ENCODE measurements around the gene MTO1.
"Not testable (repeated sequence)": the region's sequence is repeated elsewhere in the genome, so short reads cannot be mapped to it uniquely, and the experiment has no call there.

Gene MTO1

GRCh38 chr6:73505142-73505541 lies 43.6 kb downstream of the MTO1 start:
- DNase-seq = no peak

DNA sequence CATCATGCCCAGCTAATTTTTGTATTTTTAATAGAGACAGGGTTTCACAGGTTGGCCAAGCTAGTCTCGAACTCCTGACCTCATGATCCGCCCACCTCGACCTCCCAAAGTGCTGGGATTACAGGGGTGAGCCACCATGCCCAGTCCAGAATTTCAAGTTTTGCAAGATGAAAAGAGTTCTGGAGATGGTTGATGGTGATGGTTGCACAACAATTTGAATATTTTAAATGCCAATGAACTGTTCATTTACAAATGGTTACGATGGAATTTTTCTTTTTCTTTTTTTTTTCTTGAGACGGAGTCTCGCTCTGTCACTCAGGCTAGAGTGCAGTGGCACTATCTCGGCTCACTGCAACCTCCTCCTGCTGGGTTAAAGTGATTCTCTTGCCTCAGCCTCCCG lies 44.2 kb downstream of the MTO1 start:
- DNase-seq = not testable (repeated sequence)

DNA sequence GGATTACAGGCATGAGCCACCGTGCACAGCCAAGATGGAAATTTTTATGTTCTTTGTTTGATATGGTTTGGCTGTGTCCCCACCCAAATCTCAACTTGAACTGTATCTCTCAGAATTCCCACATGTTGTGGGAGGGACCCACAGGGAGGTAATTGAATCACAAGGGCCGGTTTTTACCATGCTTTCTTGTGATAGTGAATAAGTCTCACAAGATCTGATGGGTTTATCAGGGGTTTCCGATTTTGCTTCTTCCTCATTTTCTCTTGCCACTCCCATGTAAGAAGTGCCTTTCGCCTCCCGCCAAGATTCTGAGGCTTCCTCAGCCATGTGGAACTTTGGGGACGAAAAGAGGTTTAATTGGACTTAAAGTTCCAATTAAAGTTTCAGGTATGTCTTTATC lies 44.7 kb downstream of the MTO1 start:
- DNase-seq = no peak

GRCh38 chr6:73508776-73509175 lies 47.2 kb downstream of the MTO1 start:
- DNase-seq = no peak

DNA sequence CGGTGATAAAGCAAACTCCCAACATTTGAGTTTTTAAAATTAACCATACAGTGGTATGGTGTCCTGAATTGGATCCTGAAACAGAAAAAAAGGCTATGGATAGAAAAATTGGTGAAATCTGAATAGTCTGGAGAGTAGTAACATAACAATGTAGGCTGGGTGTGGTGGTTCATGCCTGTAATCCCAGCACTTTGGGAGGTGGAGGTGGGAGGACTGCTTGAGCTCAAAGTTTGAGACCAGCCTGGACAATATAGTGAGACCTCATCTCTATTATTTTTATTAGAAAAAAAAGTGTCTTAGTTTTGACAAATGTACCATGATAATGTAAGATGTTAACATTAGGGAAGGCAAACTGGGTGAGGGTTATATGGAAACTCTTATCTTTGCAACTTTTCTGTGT lies 48.3 kb downstream of the MTO1 start:
- no peak for DNase-seq

DNA sequence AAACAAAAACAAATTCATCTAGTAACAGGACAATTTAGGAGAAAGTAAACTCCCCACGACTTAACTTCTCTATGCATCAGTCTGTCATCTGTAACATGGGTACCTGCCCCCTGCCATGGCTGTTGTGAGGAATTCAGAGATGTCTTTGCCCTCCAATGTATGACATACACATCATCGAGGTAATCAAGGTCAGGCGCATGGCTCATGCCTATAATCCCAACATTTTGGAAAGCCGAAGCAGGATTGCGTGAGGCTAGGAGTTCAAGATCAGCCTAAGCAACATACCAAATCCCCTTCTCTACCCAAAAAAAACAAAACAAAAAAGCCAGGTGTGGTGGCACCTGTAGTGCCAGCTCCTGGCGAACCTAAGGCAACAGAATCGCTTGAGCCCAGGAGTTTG lies 50.3 kb downstream of the MTO1 start:
- DNase-seq = no peak

DNA sequence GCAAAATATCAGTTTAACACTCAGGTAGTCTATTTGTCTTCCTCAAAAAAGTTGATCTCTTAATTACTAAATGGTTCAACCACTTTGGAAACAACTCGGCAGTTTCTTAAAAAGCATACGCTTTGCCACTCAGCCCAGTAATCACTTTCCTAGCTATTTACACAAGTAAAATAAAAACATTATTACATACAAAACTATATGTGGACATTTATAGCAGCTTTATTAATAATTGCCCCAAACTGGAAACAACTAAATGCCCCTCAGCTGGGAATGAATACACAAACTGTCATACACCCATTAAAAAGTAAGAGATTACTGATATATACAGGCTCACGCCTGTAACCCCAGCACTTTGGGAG lies 51.9 kb downstream of the MTO1 start:
- no peak for DNase-seq

DNA sequence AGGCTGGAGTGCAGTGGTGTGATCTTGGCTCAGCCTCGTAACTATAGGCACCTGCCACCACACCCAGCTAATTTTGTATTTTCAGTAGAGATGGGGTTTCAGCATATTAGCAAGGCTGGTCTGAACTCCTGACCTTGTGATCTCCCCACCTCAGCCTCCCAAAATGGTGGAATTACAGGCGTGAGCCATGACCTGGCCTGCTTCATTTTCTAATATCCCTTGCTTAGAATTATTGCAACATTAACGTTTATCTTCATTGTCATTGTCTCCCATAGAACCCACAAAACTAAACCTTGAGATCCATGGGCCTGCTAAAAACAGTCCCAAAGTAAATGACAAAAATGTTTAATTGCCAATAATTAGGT lies 53.2 kb downstream of the MTO1 start:
- DNase-seq = no peak

DNA sequence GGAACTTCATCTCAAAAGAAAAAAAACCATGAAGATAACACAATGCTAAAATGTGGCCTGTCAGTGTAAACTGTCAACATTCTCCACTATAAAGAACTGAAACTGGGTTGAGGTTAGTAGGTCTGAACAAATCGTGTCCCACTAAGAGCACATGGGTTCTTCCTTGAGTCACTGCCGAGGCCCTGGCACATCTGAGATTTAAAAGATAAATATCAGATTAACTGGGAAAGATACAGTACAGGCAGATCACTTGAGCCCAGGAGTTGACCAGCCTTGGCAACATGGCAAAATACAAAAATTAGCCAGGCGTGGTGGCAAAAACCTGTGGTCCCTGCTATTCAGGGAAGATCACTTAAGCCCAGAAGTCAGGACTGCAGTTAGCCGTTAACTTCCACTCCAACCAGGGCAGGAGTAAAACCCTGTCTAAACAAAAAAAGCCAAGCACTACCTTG lies 53.7 kb downstream of the MTO1 start:
- no peak for DNase-seq

- DNase-seq = no peak
Measured at GRCh38 chr6:73516514-73517489, 55.3 kb downstream of the MTO1 start.

GRCh38 chr6:73518100-73518981 lies 56.8 kb downstream of the MTO1 start:
- not testable (repeated sequence) for DNase-seq

DNA sequence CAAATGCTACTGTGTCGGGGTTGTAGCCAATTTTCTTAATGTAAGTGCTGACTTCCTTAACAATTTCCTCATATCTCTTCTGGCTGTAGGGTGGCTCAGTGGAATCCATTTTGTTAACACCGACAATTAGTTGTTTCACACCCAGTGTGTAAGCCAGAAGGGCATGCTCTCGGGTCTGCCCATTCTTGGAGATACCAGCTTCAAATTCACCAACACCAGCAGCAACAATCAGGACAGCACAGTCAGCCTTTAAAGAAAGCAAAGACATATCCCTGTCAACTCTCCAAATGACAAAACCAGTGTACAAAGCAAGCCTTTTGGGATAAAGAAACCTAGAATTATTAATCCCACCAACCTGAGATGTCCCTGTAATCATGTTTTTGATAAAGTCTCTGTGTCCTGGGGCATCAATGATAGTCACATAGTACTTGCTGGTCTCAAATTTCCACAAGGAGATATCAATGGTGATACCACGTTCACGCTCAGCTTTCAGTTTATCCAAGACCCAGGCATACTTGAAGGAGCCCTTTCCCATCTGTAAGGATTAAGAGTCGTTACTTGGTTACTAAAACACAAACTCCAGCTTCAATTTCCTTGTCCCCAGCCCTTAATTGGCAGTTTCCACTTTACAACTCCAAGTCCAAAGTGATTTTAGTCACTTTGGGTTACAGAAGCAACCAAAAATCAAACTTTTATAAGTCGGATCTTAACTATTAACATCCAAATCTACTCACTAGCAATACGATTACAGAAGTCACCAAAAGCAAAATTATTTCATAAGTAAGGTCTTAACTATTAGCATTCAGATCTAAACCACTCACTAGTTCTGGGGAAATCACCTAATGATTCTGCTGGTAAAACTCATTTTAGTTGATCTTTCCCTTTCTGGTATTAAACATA lies 57.7 kb downstream of the MTO1 start:
- DNase-seq = not testable (repeated sequence)

- peak; percentile 9 for DNase-seq
Measured at GRCh38 chr6:73519926-73520687, 58.6 kb downstream of the MTO1 start.

GRCh38 chr6:73520688-73521350 lies 59.3 kb downstream of the MTO1 start, which contains the start of gene EEF1A1:
Gene EEF1A1 (minus strand): TSS chr6:73521032. CDS start chr6:73520026, 1,006 bp downstream.
- peak; percentile 98 for DNase-seq

GRCh38 chr6:73521351-73521985 lies 59.9 kb downstream of the MTO1 start:
- DNase-seq = no peak

DNA sequence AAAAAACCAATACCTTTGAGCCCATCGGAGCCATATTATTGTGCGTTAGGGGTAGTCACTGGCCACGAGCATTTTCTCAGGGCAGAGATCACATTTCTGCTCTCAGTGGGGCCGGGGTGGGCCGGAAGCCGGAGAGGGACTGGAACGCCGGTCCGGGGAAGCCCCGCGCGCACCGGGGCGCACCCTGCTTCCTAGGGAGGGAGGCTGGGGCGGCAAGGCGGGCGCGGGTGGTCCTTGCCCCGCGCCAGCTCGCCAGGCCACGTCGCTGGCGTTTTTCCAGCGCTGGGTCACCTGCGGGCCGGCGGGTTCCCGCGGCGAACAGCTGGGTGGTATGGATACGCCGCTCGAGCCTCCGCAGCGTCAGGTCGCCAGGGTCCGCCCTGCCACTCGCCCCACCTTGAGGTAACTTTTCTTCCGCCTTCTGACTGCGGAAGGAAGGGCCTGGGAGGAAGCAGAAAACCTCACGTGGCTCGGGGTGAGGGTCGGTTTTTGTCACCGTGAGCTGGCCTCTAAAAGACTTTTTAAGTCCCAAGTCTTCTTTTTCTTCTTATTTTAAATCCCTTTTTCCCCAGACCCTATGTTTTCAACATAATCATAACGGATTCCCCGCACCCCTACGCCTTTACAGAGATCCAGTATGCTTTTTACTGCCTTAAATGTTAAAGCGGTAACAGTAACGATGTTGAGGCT lies 62.0 kb downstream of the MTO1 start:
- DNase-seq = no peak

GRCh38 chr6:73525546-73526330 lies 64.2 kb downstream of the MTO1 start:
- DNase-seq = no peak

DNA sequence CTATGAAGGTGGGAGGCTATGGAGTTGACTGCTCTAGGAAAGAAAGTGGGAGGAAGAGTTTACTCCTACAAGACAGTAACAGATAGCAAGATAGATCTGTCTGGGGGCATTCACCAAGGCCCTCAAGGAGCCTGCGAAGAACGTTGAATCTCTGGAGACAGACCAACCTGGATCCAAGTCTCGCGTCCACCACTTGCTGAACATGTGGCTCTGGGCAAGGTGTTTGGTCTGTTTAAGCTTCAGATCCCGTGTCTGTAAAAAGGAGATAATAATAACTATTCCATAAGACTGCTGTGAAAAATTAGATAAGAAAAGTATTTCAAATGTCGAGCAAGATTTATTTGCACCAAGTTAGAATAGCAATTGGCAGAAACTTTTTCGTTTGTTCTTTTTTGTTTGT lies 67.4 kb downstream of the MTO1 start:
- DNase-seq = no peak

DNA sequence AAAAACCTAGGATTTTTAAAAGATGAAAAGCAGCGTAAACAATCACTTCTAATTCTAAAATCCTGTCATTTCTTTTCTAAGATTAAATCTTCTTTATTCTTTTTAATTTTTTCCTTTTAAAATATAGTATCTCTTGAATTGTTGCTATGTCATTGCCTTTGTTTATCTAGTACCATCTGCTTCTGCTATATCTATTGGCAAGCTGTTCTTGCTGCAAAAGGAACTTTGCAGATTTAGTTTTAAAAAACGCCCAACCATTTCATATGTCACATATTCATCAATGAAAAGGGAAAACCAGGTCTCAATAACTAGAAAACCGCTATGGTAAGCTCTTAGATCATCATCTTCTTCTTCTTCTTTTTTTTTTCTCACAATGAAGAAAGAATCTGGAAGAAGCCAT lies 70.8 kb downstream of the MTO1 start:
- no peak for DNase-seq

All from NCI-H1417 treated with DMSO at 0.1 percent for 48 hours (cell line).